Stimulated activated CD4-positive, alpha-beta T cell treated with anti-CD3 and anti-CD28 coated beads, Interleukin-4, amount 100 ng/mL, for 1 hour (primary cell): ENCODE results near the gene FBXW8.
"Not testable (repeated sequence)": the region's sequence is repeated elsewhere in the genome, so short reads cannot be mapped to it uniquely, and the experiment has no call there.

ENCODE experiments used
- DNase-seq: peaks from one replicate; pipeline ENCODE4 v3.0.0-alpha.2; 2020

FBXW8 gene

GRCh38 chr12:117042171-117042842 lies 131.6 kb downstream of the FBXW8 start:
- DNase-seq, result no peak

GRCh38 chr12:117042862-117043261 lies 132.1 kb downstream of the FBXW8 start:
- no peak for DNase-seq

- no peak for DNase-seq
Measured at GRCh38 chr12:117044311-117044710, 133.6 kb downstream of the FBXW8 start.

GRCh38 chr12:117044790-117045159 lies 134.0 kb downstream of the FBXW8 start:
- DNase-seq, result no peak

GRCh38 chr12:117045160-117046010 lies 134.6 kb downstream of the FBXW8 start:
- no peak for DNase-seq

- DNase-seq, result no peak
Measured at GRCh38 chr12:117046011-117046369, 135.2 kb downstream of the FBXW8 start.

- no peak for DNase-seq
Measured at GRCh38 chr12:117046425-117046824, 135.7 kb downstream of the FBXW8 start.

- no peak for DNase-seq
Measured at GRCh38 chr12:117046861-117047530, 136.2 kb downstream of the FBXW8 start.

- no peak for DNase-seq
Measured at GRCh38 chr12:117047810-117048584, 137.2 kb downstream of the FBXW8 start.

- no peak for DNase-seq
Measured at GRCh38 chr12:117048585-117048904, 137.8 kb downstream of the FBXW8 start.

- DNase-seq, result no peak
Measured at GRCh38 chr12:117049295-117049694, 138.5 kb downstream of the FBXW8 start.

GRCh38 chr12:117050060-117050459 lies 139.3 kb downstream of the FBXW8 start:
- DNase-seq, result no peak

GRCh38 chr12:117051380-117051779 lies 140.6 kb downstream of the FBXW8 start:
- no peak for DNase-seq

GRCh38 chr12:117052386-117053049 lies 141.8 kb downstream of the FBXW8 start:
- DNase-seq, result no peak

GRCh38 chr12:117053050-117053400 lies 142.3 kb downstream of the FBXW8 start:
- DNase-seq, result no peak

- no peak for DNase-seq
Measured at GRCh38 chr12:117053597-117054201, 142.9 kb downstream of the FBXW8 start.

GRCh38 chr12:117054279-117054678 lies 143.5 kb downstream of the FBXW8 start:
- no peak for DNase-seq

GRCh38 chr12:117057626-117058025 lies 146.9 kb downstream of the FBXW8 start:
- DNase-seq, result not testable (repeated sequence)

- no peak for DNase-seq
Measured at GRCh38 chr12:117058442-117059072, 147.8 kb downstream of the FBXW8 start.

GRCh38 chr12:117059156-117059555 lies 148.4 kb downstream of the FBXW8 start:
- no peak for DNase-seq

- no peak for DNase-seq
Measured at GRCh38 chr12:117060246-117060928, 149.6 kb downstream of the FBXW8 start.
